HL-60 (cell line): ENCODE data around the gene PDXK.

Source experiments
- DNase-seq, 2 experiments: peaks; one replicate each; pipeline ENCODE4 v3.0.0-alpha.2; 2010 to 2020; ENCODE audit warnings: low read depth in 1 of 2, low spot score in 1 of 2
- H3K27ac ChIP-seq: fragments of 250-450 bp; sonication (Bioruptor Pico); replicated peaks from 2 replicates; pipeline ENCODE4 v1.5.1; 2020; ENCODE audit warnings: mild to moderate bottlenecking, moderate library complexity
- H3K27me3 ChIP-seq: fragments of 250-450 bp; sonication (Bioruptor Pico); 2 replicates; pipeline ENCODE4 v1.5.1; 2021; ENCODE audit warnings: mild to moderate bottlenecking, moderate library complexity; ENCODE audit not compliant: insufficient read depth, poor library complexity, severe bottlenecking
- H3K4me3 ChIP-seq: replicated peaks from 2 replicates; pipeline ENCODE4 v1.5.1; 2011; ENCODE audit warnings: mild to moderate bottlenecking, control low read depth, low read length; ENCODE audit not compliant: insufficient read depth
- CTCF ChIP-seq: IDR thresholded peaks from one replicate; pipeline ENCODE4 v1.5.1; 2011; ENCODE audit warnings: low read length, control low read depth, inconsistent platforms; ENCODE audit not compliant: insufficient read depth
- GABPA ChIP-seq: IDR thresholded peaks from 2 replicates; pipeline ENCODE4 v1.6.1; 2012; ENCODE audit warnings: low read depth
- POLR2AphosphoS5 ChIP-seq: IDR thresholded peaks from 2 replicates; pipeline ENCODE4 v1.6.1; 2012; ENCODE audit warnings: low read depth
- REST ChIP-seq: IDR thresholded peaks from 2 replicates; pipeline ENCODE4 v1.6.1; 2012; ENCODE audit warnings: low read depth; ENCODE audit not compliant: insufficient replicate concordance
- SPI1 ChIP-seq: IDR thresholded peaks from 2 replicates; pipeline ENCODE4 v1.6.1; 2012; ENCODE audit warnings: low read depth, mild to moderate bottlenecking, borderline replicate concordance

Gene PDXK

GRCh38 chr21:43754948-43755781 lies 36.2 kb downstream of the PDXK start:
- H3K27me3 ChIP-seq = no peaks in the 10 kb centered on the region
- no peak for DNase-seq
- TF ChIP-seq GABPA (no peak), POLR2AphosphoS5 (no peak), CTCF (no peak)
- no peak overlapping the region for H3K27ac ChIP-seq
- H3K4me3 ChIP-seq = no peak overlapping the region

GRCh38 chr21:43755820-43756594 lies 37.1 kb downstream of the PDXK start:
- H3K4me3 ChIP-seq = no peak overlapping the region
- no peak for DNase-seq
- H3K27me3 ChIP-seq = no peaks in the 10 kb centered on the region
- no peak overlapping the region for H3K27ac ChIP-seq
- no peak for TF ChIP-seq GABPA

- no peak overlapping the region for H3K27ac ChIP-seq
- no peak for TF ChIP-seq POLR2AphosphoS5
- no peak for TF ChIP-seq REST
- no peak for TF ChIP-seq GABPA
- no peak for TF ChIP-seq CTCF
- TF ChIP-seq SPI1 = no peak
- H3K27me3 ChIP-seq = no peaks in the 10 kb centered on the region
- no peak overlapping the region for H3K4me3 ChIP-seq
- DNase-seq = no peak
Measured at GRCh38 chr21:43757601-43758000, 38.7 kb downstream of the PDXK start.

GRCh38 chr21:43758111-43758641 lies 39.2 kb downstream of the PDXK start:
- Histone ChIP-seq H3K4me3 (no peak overlapping the region), H3K27ac (no peak overlapping the region), H3K27me3 (no peaks in the 10 kb centered on the region)
- no peak for TF ChIP-seq GABPA
- no peak for TF ChIP-seq POLR2AphosphoS5
- no peak for TF ChIP-seq CTCF
- no peak for TF ChIP-seq SPI1
- no peak for TF ChIP-seq REST
- no peak for DNase-seq
